Esophagus squamous epithelium (tissue), 5 donors: ENCODE measurements around the gene DIDO1. TPM values are rescaled to one million over a fixed set of nuclear protein-coding genes. Genes with fewer than 3 reads are reported as not detected.

Source experiments
- DNase-seq: peaks from one replicate; lab custom pipeline; 2025; lab: John Stamatoyannopoulos, UW
- H3K27ac ChIP-seq, 4 donors: fragments of 200-600 bp; sonication (generic); one replicate each; pipeline ENCODE4 v1.5.1; 2016 to 2019; ENCODE audit warnings: mild to moderate bottlenecking in 1 of 4
- H3K27me3 ChIP-seq, 4 donors: fragments of 200-600 bp; sonication (generic); 1 replicate in 3 of 4; 2 replicates in 1 of 4; pipeline versions ENCODE4 v1.5.1 to v1.6.0; 2017 to 2021; ENCODE audit warnings: antibody characterized with exemption in 1 of 4
- H3K36me3 ChIP-seq, 3 donors: fragments of 200-600 bp; sonication (generic); one replicate each; pipeline ENCODE4 v1.5.1; 2016 to 2019
- H3K4me1 ChIP-seq, 3 donors: fragments of 200-600 bp; sonication (generic); one replicate each; pipeline ENCODE4 v1.5.1; 2017 to 2019
- H3K4me3 ChIP-seq, 4 donors: fragments of 200-600 bp; sonication (generic); 1 replicate in 3 of 4; 2 replicates in 1 of 4; pipeline ENCODE4 v1.5.1; 2016 to 2019; ENCODE audit warnings: mild to moderate bottlenecking in 2 of 4, moderate library complexity in 1 of 4
- H3K9me3 ChIP-seq, 3 donors: fragments of 200-600 bp; sonication (generic); one replicate each; pipeline ENCODE4 v1.5.1; 2016 to 2019
- POLR2A ChIP-seq, 4 donors: fragments of 450-650 bp; IDR thresholded peaks; one replicate each; pipeline ENCODE4 v1.6.1; 2017; ENCODE audit warnings: antibody characterized with exemption in 4 of 4, mild to moderate bottlenecking in 4 of 4, moderate library complexity in 3 of 4
- WGBS, 2 donors: methylation state at CpG; one replicate each; pipeline ENCODE4 v1.1.5; 2018; 5-methylcytosine and 5-hydroxymethylcytosine counted together
- intact Hi-C: fragments of 100-400 bp; cut with DNase I; formaldehyde crosslinking; loops from one replicate; pipeline ENCODE4 v1.15.0; 2022
- total RNA-seq, 4 donors: library from RNA; depleted of rRNA; stranded (reverse); fragments of >200 nt; gene quantifications; one replicate each; pipeline ENCODE4 v1.1.0, GENCODE V29; 2016
- TF ChIP-seq, protein P1 (sequence below), 6 experiments: fragments of 450-650 bp in 4 of 6; fragments of 200-600 bp in 2 of 6; sonication (generic) in 2 of 6; IDR thresholded peaks; one replicate each; pipeline ENCODE4 v1.5.1; 2016 to 2019; ENCODE audit warnings: antibody characterized with exemption in 6 of 6, mild to moderate bottlenecking in 4 of 6, moderate library complexity in 4 of 6
- donor health status: DM: yes; HTN: yes; CAD: no.

The DIDO1 gene
- total RNA-seq, 4 donors from 2014 or later = 27.6 to 57.8 (median 36.7) TPM

DNA sequence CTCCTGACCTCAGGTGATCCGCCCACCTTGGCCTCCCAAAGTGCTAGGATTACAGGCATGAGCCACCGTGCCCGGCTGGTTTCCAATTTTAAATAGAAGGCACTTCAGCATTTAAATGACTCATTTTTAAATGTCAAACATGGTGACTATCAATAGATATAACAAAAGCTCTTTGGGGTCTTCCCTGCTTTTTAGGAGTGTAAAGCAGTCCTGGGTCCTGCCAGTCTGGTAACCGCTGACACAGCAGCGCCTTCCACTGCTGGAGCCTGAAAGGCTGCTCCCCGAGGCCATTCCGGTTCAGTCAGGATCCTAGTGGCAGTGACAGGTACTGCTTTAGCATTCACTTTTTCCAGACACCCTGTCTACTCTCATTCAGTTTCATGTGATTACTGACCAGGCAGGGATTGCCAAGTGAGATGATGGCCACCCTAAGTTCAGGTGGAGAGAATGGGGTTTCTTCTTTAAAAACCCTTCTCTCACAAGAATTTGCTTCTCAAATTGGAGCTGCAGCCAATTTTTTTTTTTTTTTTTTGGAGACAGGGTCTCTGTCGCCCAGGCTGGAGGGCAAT lies 5.1 kb downstream of the DIDO1 start:
- H3K27me3 ChIP-seq = no peaks in the 10 kb centered on the region
- no peaks in the 10 kb centered on the region for H3K9me3 ChIP-seq
- no peak for DNase-seq
- peaks cover 66 to 92% (median 84%) of the 10 kb centered on the region in 3 donors for H3K4me1 ChIP-seq
- no peak for TF ChIP-seq POLR2A (IDR thresholded peaks at IDR 0.05)
- TF ChIP-seq, protein P1, sequence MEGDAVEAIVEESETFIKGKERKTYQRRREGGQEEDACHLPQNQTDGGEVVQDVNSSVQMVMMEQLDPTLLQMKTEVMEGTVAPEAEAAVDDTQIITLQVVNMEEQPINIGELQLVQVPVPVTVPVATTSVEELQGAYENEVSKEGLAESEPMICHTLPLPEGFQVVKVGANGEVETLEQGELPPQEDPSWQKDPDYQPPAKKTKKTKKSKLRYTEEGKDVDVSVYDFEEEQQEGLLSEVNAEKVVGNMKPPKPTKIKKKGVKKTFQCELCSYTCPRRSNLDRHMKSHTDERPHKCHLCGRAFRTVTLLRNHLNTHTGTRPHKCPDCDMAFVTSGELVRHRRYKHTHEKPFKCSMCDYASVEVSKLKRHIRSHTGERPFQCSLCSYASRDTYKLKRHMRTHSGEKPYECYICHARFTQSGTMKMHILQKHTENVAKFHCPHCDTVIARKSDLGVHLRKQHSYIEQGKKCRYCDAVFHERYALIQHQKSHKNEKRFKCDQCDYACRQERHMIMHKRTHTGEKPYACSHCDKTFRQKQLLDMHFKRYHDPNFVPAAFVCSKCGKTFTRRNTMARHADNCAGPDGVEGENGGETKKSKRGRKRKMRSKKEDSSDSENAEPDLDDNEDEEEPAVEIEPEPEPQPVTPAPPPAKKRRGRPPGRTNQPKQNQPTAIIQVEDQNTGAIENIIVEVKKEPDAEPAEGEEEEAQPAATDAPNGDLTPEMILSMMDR (IDR thresholded peaks at IDR 0.05) = peak in 5 of 6 experiments; percentile 52 to 82 (median 72)
- intact Hi-C loops = no loop called here
- H3K4me3 ChIP-seq = no peak overlapping the region
- H3K27ac ChIP-seq = peak overlapping the region in 2 of 4 donors; percentile 35 to 45
- WGBS, 2 donors = 35 to 41% methylated on average over 8 of the region's 8 CpGs
- H3K36me3 ChIP-seq = no peaks in the 10 kb centered on the region

DNA sequence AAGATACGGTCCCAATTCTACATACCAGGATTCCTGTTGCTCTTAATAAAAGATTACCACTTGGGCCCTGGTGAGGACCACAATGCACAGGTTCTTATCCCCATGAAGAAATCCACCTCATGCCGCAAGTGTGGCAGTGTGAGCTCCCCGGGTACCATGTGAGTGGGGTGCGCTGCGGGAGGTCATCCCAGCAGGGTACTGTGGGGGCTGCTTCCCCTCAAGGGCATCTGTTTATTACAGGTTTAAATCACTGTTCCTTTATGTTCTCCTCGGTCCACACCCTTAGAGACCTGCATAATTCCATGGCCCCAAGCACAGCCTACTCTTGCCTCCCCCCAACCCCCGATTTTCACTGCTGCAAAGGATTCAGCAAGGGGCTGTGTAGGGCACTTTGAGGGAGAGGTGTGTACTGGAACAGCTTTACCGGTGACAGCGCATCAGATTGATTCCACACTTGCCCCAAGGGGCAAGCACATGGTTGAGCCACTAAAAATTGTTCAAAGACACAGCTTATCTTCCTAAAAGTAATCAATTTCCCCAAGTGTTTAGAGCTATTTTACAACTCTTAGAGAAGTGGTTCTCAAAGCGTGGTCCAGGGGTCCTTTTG lies 6.2 kb downstream of the DIDO1 start:
- no peaks in the 10 kb centered on the region for H3K36me3 ChIP-seq
- WGBS, 2 donors = 62 to 69% methylated on average over 7 to 9 of the region's 10 CpGs
- no peaks in the 10 kb centered on the region for H3K9me3 ChIP-seq
- no peak overlapping the region for H3K27ac ChIP-seq
- peaks cover 65 to 100% (median 92%) of the 10 kb centered on the region in 3 donors for H3K4me1 ChIP-seq
- DNase-seq = no peak
- TF ChIP-seq, protein P1 (IDR thresholded peaks at IDR 0.05) = no peak
- no peak for TF ChIP-seq POLR2A (IDR thresholded peaks at IDR 0.05)
- intact Hi-C loops = no loop called here
- no peaks in the 10 kb centered on the region for H3K27me3 ChIP-seq
- no peak overlapping the region for H3K4me3 ChIP-seq

DNA sequence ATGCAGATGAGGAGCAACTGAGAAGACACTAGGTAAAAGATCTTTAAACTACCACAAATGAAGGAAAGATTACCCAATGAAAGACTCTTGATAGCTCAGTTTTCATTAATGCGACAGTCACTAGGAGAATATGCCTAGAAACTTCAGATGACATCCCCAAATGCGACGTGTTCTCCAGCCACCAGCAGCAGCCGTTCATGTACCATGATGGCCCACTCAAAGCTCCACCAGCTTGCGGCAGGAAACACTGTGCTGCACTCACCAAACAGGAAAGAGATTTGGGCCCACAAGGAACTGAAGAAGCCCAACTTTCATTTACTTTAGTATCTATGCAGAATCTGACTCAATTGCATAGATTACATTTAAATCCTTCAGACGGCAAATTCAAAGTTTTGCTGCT lies 7.5 kb downstream of the DIDO1 start:
- TF ChIP-seq POLR2A (IDR thresholded peaks at IDR 0.05) = no peak
- TF ChIP-seq, protein P1 (IDR thresholded peaks at IDR 0.05) = no peak
- Histone ChIP-seq H3K4me3 (no peak overlapping the region), H3K9me3 (no peaks in the 10 kb centered on the region), H3K27ac (no peak overlapping the region), H3K27me3 (no peaks in the 10 kb centered on the region), H3K4me1 (peaks cover 54 to 100% (median 82%) of the 10 kb centered on the region in 3 donors), H3K36me3 (peaks cover 0 to 3% (median 0%) of the 10 kb centered on the region in 3 donors)
- 52 to 56% methylated on average over 6 of the region's 6 CpGs for WGBS, 2 donors
- no peak for DNase-seq
- intact Hi-C loops = no loop called here

DNA sequence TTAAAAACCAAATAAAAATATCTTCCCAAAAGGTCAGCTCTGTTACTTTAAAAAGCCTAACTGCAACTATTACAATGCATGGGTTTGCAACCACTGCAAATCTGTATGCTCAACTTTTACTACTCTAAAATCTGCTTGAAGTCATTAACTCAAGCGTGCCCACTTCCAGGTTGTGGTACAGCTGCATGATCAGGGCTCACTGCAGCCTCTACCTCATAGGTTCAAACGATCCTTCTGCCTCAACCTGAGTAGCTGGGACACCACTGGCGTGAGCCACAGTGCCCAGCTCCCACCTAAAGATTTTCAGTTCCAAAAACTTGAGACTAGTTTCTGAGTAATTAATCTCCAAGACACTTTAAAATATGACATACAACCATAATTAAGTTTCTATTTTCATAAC lies 8.2 kb downstream of the DIDO1 start:
- H3K9me3 ChIP-seq = no peaks in the 10 kb centered on the region
- no peak overlapping the region for H3K27ac ChIP-seq
- DNase-seq = no peak
- no peaks in the 10 kb centered on the region for H3K27me3 ChIP-seq
- 46 to 59% methylated on average over 3 of the region's 3 CpGs for WGBS, 2 donors
- peaks cover 47 to 100% (median 78%) of the 10 kb centered on the region in 3 donors for H3K4me1 ChIP-seq
- H3K36me3 ChIP-seq = peaks cover 1 to 10% (median 4%) of the 10 kb centered on the region in 3 donors
- no peak overlapping the region for H3K4me3 ChIP-seq
- intact Hi-C loops = no loop called here
- TF ChIP-seq, protein P1 (IDR thresholded peaks at IDR 0.05) = no peak
- TF ChIP-seq POLR2A (IDR thresholded peaks at IDR 0.05) = no peak

DNA sequence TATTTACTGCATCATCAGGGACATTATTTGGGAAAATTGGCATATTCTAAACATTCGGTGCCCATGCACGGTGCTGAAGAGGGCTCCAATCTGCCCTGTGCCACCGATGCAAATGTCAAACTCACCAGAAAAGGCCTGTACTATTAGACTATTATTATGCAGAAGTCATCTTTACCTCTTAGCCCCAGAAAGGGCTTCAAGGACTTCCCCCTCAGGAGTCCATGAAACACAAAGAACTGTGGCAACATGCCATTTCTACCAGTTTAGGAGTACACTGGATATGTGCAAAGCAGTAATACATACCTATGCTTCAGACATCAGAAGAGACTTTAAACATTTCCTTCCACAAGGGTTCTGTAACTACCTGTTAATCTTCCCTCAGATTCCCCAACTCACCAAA lies 8.6 kb downstream of the DIDO1 start:
- WGBS, 2 donors = 51 to 62% methylated on average over 3 of the region's 3 CpGs
- peaks cover 3 to 14% (median 4%) of the 10 kb centered on the region in 3 donors for H3K36me3 ChIP-seq
- no peaks in the 10 kb centered on the region for H3K27me3 ChIP-seq
- H3K4me3 ChIP-seq = no peak overlapping the region
- H3K9me3 ChIP-seq = no peaks in the 10 kb centered on the region
- H3K27ac ChIP-seq = no peak overlapping the region
- TF ChIP-seq, protein P1 (IDR thresholded peaks at IDR 0.05) = no peak
- no peak for TF ChIP-seq POLR2A (IDR thresholded peaks at IDR 0.05)
- peaks cover 43 to 98% (median 74%) of the 10 kb centered on the region in 3 donors for H3K4me1 ChIP-seq
- intact Hi-C loops = no loop called here
- DNase-seq = no peak
